IPS-18c (cell line): ENCODE measurements around the gene ZNF335.
A peak's percentile ranks its signal among the peaks of the same experiment; 100 is the strongest.

Experiments
- H3K4me3 ChIP-seq: 2 replicates; pipeline ENCODE4 v1.7.0; 2013; ENCODE audit warnings: low read depth, mild to moderate bottlenecking, low read length, moderate library complexity; ENCODE audit not compliant: insufficient read depth
- H3K9me3 ChIP-seq: one replicate; pipeline ENCODE4 v1.6.1; 2013; ENCODE audit warnings: mild to moderate bottlenecking, low read length, moderate library complexity; ENCODE audit not compliant: control insufficient read depth, insufficient read depth

The ZNF335 gene

GRCh38 chr20:45971675-45972499 is at the start of gene ZNF335:
Gene ZNF335, minus strand, starts transcription at chr20:45972203. Its CDS starts 793 bp downstream, at chr20:45971410.
- H3K9me3 ChIP-seq: no peaks in the 10 kb centered on the region
- peak within 1 kb of the TSS; percentile 93 for H3K4me3 ChIP-seq

DNA sequence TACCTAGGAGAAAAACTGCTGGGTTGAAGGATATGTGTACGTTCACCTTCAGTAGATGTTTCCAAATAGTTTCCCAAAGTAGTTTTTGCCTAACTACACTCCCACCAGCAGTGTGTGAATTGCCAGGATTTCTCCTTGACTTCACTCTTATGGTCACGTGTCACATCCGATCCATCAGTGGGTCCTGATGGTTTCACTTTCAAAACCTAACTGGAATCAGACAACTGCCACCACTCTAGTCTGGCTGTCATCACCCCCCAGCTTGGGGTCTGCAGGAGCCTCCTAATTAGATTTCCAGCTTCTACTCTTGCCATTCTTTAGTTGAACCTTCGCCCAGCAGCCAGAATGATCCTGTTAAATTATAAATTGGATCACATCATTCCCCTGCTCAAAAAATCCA is 48.6 kb upstream of the ZNF335 start:
- Histone ChIP-seq H3K9me3 (no peaks in the 10 kb centered on the region), H3K4me3 (no peak overlapping the region)

DNA sequence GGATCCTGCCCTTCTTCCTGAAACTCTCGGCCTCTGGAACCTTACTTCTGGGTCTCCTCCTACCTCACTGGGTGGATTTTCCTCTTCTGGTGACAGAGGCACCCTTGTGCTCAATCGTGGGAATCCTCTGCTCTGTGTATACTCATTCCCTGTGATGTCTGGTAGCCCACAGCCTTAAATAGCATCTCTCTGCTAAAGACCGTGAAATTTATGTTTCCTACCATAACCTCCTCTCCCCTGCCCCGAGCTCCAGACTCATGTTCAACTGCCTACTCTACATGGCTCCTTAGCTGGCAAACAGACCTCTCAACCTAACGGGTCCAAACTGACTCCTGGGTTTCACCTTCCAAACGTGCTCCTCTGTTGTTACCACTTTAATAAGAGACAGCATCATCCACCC is 46.6 kb upstream of the ZNF335 start:
- no peak overlapping the region for H3K4me3 ChIP-seq
- H3K9me3 ChIP-seq: no peaks in the 10 kb centered on the region

DNA sequence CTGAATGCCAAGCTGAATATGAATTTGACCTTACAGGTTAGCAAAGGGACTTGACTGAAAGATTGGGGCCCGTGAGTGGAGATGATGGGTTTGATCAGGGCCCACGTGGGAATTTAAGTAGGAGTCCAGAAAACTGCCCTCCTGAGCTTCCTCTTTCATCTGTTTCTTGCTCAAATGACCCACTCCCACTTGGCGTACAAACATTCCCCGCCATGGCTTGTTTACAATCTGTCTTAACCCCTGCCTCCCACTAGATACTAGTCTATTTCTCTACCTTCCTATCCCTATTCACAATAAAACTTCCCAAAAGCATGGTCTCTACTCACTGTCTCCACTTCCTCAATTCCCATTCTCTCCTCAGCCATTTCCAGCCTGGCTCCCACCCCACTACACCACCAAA is 46.1 kb upstream of the ZNF335 start:
- H3K9me3 ChIP-seq: no peaks in the 10 kb centered on the region
- no peak overlapping the region for H3K4me3 ChIP-seq

- no peak overlapping the region for H3K4me3 ChIP-seq
- H3K9me3 ChIP-seq: no peaks in the 10 kb centered on the region
Measured at GRCh38 chr20:46017272-46017671, 45.3 kb upstream of the ZNF335 start.

GRCh38 chr20:46014517-46015396 is 42.8 kb upstream of the ZNF335 start:
- Histone ChIP-seq H3K4me3 (no peak overlapping the region; the same call in 1 of the 2 replicates), H3K9me3 (peaks cover 2% of the 10 kb centered on the region)

DNA sequence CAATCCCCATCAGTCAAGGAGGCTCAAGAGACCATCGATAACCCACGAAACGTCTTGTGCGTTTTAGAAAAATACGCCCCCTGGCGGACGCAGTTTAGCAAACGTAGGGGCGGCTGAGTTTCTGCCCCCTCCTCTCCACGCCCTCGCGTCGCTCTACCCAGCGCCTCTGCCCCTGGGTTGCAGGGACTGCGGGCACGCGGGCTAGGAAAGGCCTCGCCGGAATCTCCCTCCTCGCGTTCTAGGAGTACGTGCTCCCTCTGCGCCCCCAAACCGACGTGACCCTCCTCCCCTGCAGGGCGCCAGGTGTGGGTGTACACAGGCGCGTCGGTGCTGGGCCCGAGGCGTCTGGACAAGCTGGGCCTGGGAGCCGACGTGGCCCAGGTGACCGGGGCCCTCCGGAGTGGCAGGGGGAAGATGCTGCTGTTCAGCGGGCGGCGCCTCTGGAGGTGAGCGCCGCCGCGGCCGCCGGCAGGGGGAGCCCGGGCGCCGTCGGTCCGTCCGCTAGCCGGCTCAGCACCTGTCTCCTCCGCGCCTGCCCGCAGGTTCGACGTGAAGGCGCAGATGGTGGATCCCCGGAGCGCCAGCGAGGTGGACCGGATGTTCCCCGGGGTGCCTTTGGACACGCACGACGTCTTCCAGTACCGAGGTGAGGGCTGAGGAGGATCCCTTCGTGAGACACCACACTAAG is 42.0 kb upstream of the ZNF335 start:
- H3K4me3 ChIP-seq: peak overlapping the region; percentile 59
- peaks cover 2% of the 10 kb centered on the region for H3K9me3 ChIP-seq

GRCh38 chr20:46013322-46013828 is 41.4 kb upstream of the ZNF335 start:
- peaks cover 2% of the 10 kb centered on the region for H3K9me3 ChIP-seq
- H3K4me3 ChIP-seq: peak overlapping the region; percentile 59

DNA sequence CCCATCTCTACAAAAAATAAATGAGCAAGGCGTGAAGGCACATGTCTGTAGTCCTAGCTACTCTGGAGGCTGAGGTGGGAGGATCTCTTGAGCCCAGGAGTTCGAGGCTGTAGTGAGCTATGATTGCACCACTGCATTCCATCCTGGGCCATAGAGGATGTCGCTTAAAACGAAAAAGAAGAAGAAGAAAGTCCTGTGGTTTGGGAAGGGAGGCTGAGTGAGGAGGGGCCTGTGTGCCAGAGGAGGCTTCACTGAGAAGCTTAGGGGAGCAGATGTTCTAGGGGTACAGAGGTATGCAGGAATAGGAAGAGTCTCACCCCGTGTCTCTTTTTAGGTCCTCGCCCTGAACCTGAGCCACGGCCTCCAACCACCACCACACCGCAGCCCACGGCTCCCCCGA is 40.9 kb upstream of the ZNF335 start:
- Histone ChIP-seq H3K4me3 (no peak overlapping the region), H3K9me3 (peaks cover 2% of the 10 kb centered on the region)

DNA sequence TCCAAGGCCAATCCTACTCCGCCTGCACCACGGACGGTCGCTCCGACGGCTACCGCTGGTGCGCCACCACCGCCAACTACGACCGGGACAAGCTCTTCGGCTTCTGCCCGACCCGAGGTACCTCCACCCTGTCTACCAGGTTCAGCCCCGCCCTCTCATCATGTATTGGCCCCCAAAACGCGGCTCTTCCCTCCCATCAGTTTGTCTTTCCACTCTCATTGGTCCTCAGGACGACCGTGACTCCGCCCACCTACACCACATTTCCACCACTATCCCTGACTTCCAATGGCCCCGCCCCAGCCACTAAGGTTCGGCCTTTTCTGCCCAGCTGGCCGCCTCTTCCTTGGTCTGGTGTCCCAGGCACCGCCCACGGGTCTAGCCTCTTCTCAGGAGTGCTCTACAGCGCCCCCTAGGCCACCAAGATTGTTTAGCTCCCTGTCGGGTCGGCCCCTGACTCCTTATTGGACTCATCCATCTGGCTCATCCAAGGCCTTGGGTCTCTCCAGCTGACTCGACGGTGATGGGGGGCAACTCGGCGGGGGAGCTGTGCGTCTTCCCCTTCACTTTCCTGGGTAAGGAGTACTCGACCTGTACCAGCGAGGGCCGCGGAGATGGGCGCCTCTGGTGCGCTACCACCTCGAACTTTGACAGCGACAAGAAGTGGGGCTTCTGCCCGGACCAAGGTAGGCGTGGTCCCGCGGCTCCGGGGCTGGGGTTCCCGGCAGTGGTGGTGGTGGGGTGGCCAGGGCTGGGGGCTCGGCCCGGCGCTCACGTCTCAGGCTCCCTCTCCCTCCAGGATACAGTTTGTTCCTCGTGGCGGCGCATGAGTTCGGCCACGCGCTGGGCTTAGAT is 39.9 kb upstream of the ZNF335 start:
- H3K9me3 ChIP-seq: peaks cover 2% of the 10 kb centered on the region
- no peak overlapping the region for H3K4me3 ChIP-seq

DNA sequence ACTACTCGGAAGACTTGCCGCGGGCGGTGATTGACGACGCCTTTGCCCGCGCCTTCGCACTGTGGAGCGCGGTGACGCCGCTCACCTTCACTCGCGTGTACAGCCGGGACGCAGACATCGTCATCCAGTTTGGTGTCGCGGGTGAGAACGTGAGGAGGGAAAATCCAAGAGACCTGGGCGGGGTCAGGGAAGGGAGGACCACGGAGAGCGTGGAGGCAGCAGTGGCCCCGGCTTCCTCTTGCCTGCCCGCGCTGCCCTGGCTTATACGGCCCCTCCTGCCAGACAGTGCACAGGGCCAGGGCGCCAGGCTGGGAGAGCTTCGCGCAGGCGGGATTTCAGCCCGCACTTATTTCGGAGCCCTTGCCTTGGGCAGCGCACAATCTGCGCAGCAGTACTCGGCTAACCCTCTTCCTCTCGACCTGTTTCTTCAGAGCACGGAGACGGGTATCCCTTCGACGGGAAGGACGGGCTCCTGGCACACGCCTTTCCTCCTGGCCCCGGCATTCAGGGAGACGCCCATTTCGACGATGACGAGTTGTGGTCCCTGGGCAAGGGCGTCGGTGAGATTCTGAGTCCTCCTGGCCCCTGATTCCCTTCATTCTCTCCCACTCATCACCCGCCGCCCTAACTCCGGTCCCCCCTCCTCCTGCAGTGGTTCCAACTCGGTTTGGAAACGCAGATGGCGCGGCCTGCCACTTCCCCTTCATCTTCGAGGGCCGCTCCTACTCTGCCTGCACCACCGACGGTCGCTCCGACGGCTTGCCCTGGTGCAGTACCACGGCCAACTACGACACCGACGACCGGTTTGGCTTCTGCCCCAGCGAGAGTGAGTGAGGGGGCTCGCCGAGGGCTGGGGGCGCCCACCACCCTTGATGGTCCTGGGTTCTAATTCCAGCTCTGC is 38.7 kb upstream of the ZNF335 start:
- Histone ChIP-seq H3K4me3 (peak overlapping the region; percentile 20; the same call in 1 of the 2 replicates), H3K9me3 (peaks cover 2% of the 10 kb centered on the region)

DNA sequence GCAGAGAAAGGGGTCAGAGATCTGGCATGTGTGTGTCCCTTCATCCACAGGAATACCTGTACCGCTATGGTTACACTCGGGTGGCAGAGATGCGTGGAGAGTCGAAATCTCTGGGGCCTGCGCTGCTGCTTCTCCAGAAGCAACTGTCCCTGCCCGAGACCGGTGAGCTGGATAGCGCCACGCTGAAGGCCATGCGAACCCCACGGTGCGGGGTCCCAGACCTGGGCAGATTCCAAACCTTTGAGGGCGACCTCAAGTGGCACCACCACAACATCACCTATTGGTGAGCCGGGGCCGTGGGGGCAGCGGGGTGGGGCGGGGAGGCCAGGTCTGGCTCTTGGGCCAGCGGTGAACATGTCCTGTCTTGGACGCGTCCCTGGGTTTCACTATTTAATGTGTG is 37.8 kb upstream of the ZNF335 start:
- H3K9me3 ChIP-seq: peaks cover 2% of the 10 kb centered on the region
- H3K4me3 ChIP-seq: no peak overlapping the region

DNA sequence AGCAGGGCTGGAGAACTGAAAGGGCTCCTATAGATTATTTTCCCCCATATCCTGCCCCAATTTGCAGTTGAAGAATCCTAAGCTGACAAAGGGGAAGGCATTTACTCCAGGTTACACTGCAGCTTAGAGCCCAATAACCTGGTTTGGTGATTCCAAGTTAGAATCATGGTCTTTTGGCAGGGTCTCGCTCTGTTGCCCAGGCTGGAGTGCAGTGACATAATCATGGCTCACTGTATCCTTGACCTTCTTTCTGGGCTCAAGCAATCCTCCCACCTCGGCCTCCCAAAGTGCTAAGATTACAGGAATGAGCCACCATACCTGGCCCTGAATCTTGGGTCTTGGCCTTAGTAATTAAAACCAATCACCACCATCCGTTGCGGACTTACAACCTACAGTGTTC is 35.7 kb upstream of the ZNF335 start:
- no peak overlapping the region for H3K4me3 ChIP-seq
- H3K9me3 ChIP-seq: peaks cover 2% of the 10 kb centered on the region

GRCh38 chr20:46006964-46007363 is 35.0 kb upstream of the ZNF335 start:
- H3K9me3 ChIP-seq: peaks cover 2% of the 10 kb centered on the region
- H3K4me3 ChIP-seq: no peak overlapping the region

GRCh38 chr20:46006022-46006705 is 34.2 kb upstream of the ZNF335 start:
- Histone ChIP-seq H3K4me3 (no peak overlapping the region), H3K9me3 (no peaks in the 10 kb centered on the region)
